BJ (cell line): ENCODE data around the gene C7orf57. TPM values are rescaled to one million over a fixed set of nuclear protein-coding genes. Genes with fewer than 3 reads are reported as not detected.

Experiments
- CTCF ChIA-PET: fragments of 350-600 bp; formaldehyde crosslinking; extraction: SDS; loops from one replicate; lab custom pipeline; 2021; ENCODE audit warnings: antibody characterized with exemption, inconsistent platforms; lab: Yijun Ruan, JAX
- POLR2A ChIA-PET: fragments of 300-600 bp; sonication (Branson Sonifier 250); formaldehyde crosslinking; extraction: SDS; loops from one replicate; lab custom pipeline; 2021; ENCODE audit warnings: antibody characterized with exemption; lab: Charles Lee
- DNase-seq: peaks from one replicate; pipeline ENCODE4 v3.0.0-alpha.2; 2011; ENCODE audit warnings: low read depth
- H3K27me3 ChIP-seq: 2 replicates; pipeline ENCODE4 v1.6.0; 2011; ENCODE audit warnings: low read length; ENCODE audit not compliant: control insufficient read depth, insufficient read depth
- H3K36me3 ChIP-seq: 2 replicates; pipeline ENCODE4 v1.5.1; 2011; ENCODE audit warnings: low read length; ENCODE audit not compliant: control insufficient read depth, insufficient read depth
- H3K4me3 ChIP-seq: 2 replicates; pipeline ENCODE4 v1.5.1; 2011; ENCODE audit warnings: low read depth, mild to moderate bottlenecking, control low read depth, low read length
- polyA plus RNA-seq: library from polyadenylated mRNA; depleted of rRNA; stranded (reverse); fragments of >200 nt; gene quantifications from 2 replicates; pipeline ENCODE4 v1.2.3, GENCODE V29; 2011
- TF ChIP-seq, protein P1 (sequence below): IDR thresholded peaks from 2 replicates; pipeline ENCODE4 v1.5.1; 2011; ENCODE audit warnings: low read depth, mild to moderate bottlenecking, control low read depth, inconsistent platforms, low read length, moderate library complexity; ENCODE audit not compliant: insufficient read depth

C7orf57 gene
- polyA plus RNA-seq, 1 experiment = 0.07 TPM

DNA sequence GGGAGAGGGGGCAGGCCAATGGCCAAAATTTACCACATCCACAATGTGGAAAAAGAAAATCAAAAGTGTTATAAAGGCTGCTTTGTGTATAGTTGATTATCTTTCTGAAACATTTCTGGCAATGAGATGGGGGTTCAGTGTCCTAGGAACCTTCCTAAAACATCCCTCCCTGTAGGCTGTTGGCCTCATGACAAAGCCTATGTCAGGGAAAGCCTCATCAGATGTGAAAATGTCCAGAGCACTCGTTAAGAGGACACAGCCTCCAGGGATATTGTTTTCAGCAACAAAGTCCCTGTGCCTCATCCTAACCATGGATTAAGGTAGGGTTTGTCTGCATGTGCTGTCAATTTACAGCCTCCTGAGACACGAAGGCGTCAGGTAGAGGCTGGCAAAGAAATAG is 23.4 kb upstream of the C7orf57 start:
- no peak overlapping the region for H3K4me3 ChIP-seq
- ChIA-PET CTCF (interaction anchor here (1.7 to 3.1 kb wide), 2 partner anchors 20 to 98 kb away, joined by 5 to 12 read pairs; no protein-coding TSS in a partner anchor), POLR2A (no interaction called here)
- no peaks in the 10 kb centered on the region for H3K36me3 ChIP-seq
- TF ChIP-seq, protein P1, sequence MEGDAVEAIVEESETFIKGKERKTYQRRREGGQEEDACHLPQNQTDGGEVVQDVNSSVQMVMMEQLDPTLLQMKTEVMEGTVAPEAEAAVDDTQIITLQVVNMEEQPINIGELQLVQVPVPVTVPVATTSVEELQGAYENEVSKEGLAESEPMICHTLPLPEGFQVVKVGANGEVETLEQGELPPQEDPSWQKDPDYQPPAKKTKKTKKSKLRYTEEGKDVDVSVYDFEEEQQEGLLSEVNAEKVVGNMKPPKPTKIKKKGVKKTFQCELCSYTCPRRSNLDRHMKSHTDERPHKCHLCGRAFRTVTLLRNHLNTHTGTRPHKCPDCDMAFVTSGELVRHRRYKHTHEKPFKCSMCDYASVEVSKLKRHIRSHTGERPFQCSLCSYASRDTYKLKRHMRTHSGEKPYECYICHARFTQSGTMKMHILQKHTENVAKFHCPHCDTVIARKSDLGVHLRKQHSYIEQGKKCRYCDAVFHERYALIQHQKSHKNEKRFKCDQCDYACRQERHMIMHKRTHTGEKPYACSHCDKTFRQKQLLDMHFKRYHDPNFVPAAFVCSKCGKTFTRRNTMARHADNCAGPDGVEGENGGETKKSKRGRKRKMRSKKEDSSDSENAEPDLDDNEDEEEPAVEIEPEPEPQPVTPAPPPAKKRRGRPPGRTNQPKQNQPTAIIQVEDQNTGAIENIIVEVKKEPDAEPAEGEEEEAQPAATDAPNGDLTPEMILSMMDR = no peak
- DNase-seq = no peak
- peaks cover 3% of the 10 kb centered on the region; the same call in 1 of the 2 replicates for H3K27me3 ChIP-seq

DNA sequence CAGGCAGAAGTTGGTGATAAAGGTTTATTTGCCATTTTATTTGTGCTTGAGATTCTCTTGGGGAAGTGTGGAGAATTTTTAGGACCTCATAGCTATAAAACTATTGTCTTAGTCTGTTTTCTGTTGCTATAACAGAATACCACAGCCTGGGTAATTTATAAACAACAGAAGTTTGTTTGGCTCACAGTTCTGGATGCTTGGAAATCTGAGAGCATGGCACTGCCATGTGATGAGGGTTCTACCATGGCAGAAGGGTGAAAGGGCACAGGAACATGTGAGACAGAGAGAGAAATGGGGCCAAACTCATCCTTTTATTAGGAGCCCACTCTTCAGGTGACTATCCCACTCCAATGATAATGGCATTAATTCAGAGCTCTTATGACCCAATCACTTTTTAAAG is 18.7 kb upstream of the C7orf57 start:
- ChIA-PET POLR2A (no interaction called here), CTCF (no interaction called here)
- peaks cover 5% of the 10 kb centered on the region; the same call in 1 of the 2 replicates for H3K27me3 ChIP-seq
- DNase-seq = no peak
- no peaks in the 10 kb centered on the region for H3K36me3 ChIP-seq
- TF ChIP-seq, protein P1 = no peak
- H3K4me3 ChIP-seq = no peak overlapping the region

DNA sequence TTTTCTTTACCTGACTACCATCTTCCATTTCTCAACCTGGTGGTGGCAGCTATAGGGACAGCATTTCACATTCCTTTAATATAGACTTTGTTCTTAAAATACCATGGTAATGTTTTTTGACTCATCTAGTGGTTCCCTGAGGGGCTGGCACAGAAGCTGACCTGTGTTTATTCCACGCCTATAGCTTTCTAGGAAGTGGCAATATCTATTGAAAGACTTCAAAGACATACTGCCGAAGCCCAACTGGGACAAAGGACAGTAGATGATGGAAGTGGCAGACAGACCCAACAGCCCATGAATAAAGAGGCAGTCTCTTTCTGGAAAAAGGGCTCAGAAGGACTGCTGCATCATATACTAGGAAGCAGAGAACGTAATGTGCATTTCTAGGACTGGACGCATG is 17.7 kb upstream of the C7orf57 start:
- Histone ChIP-seq H3K27me3 (peaks cover 5% of the 10 kb centered on the region; the same call in 1 of the 2 replicates), H3K36me3 (no peaks in the 10 kb centered on the region), H3K4me3 (no peak overlapping the region)
- DNase-seq = no peak
- ChIA-PET POLR2A (no interaction called here), CTCF (no interaction called here)
- TF ChIP-seq, protein P1 = no peak

DNA sequence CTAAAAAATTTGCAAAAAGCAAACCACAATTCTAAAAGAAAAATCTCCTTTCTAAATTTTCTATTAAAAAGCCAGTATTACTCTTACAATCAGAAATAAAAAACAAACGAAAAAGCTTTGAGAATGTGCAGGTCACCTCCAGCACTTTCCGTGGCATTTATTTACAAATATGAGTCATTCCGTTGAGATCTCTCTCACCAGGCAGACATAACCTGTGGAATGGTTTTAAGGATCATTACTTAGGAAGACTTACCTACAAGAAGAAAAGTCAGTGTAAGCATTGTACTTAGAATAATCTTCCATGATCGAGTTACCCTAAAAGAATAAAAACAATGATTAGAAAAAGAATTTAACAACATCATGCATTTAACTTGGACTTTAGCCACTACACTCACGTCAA is 9.7 kb upstream of the C7orf57 start:
- CTCF ChIA-PET = interaction anchor here (0.6 to 1.1 kb wide), 2 partner anchors 11 to 119 kb away, joined by 3 to 4 read pairs; no protein-coding TSS in a partner anchor
- H3K4me3 ChIP-seq = no peak overlapping the region
- no peaks in the 10 kb centered on the region for H3K36me3 ChIP-seq
- DNase-seq = no peak
- POLR2A ChIA-PET = no interaction called here
- peaks cover 4% of the 10 kb centered on the region; the same call in 1 of the 2 replicates for H3K27me3 ChIP-seq
- TF ChIP-seq, protein P1 = no peak

DNA sequence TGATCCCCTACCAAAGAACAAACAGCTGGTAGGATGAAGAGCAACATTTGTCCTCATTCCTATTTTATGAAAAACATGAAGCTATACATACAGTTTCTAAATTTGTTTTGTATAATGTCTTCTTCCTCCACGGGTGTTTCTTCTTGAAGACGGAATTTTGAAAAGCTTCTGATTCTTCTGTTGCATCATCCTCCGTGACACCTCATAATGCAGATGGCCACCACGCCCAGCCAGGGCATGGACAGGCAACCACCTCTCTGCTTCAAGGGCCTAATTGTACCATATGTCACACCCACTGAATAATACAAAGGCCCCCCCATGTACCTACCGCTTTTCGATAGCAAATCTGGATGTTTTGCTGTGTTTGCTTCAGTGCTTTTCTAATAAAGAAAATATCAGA is 6.4 kb upstream of the C7orf57 start, which contains the start of gene SUN3:
Gene SUN3, minus strand, starts transcription at position 170 of the 400 bp plus-strand sequence. Its CDS starts 169 bp downstream, at position 1.
- ChIA-PET POLR2A (no interaction called here), CTCF (no interaction called here)
- no peaks in the 10 kb centered on the region for H3K36me3 ChIP-seq
- TF ChIP-seq, protein P1 = no peak
- peaks cover 4% of the 10 kb centered on the region for H3K27me3 ChIP-seq
- DNase-seq = no peak
- no peak within 1 kb of the TSS for H3K4me3 ChIP-seq
